ENCODE results near the gene GPAM. TPM values are rescaled to one million over a fixed set of nuclear protein-coding genes. Genes with fewer than 3 reads are reported as not detected.

Gene GPAM
- total RNA-seq, 1 experiment from 2014 or later = 16.0 TPM

DNA sequence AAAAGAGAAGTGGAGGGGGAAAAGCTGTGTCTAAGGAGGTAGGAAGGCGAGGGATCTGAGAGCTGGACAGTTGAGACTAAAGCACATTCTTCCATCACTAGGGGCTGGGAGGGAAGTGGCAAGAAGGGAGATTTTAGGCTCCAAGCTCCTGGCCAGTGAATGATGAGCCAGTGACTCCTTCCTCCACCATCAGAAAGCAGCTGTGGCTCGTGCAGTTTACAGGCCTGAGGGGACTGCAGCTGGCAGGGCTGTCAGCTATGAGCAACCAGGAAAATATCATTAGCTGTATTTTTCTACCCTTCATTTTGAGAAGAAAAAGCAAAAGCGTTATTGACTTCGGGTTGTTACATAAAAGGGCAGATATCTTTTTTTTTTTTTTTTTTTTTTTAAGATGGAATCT, 60.7 kb downstream of the GPAM start:
- no peak overlapping the region for H3K4me3 Mint-ChIP-seq
- Histone ChIP-seq H2BK5ac (ENCODE audit: insufficient read length, low read length) (no peak overlapping the region), H3K4me2 (ENCODE audit: insufficient read depth, insufficient read length, low read length) (no peak overlapping the region), H3K23ac (ENCODE audit: insufficient read length, low read depth, low read length) (no peak overlapping the region), H3K14ac (ENCODE audit: insufficient read depth, low read length) (no peak overlapping the region), H2AFZ (ENCODE audit: low read length) (no peak overlapping the region), H3K27ac (ENCODE audit: insufficient read length, low read depth, low read length) (no peak overlapping the region), H3K56ac (ENCODE audit: insufficient read length, low read depth, low read length) (no peak overlapping the region), H2BK20ac (ENCODE audit: low read depth, low read length, poor library complexity, severe bottlenecking) (no peak overlapping the region), H4K8ac (replicated peaks; ENCODE audit: insufficient read length, low read depth, low read length) (no peak overlapping the region), H4K91ac (ENCODE audit: insufficient read length, low read depth, low read length) (no peak overlapping the region), H3T11ph (ENCODE audit: low read length) (no peak overlapping the region), H2BK120ac (ENCODE audit: low read depth, low read length, poor library complexity, severe bottlenecking) (no peak overlapping the region), H3K23me2 (ENCODE audit: insufficient read length, low read depth, low read length, poor library complexity, severe bottlenecking) (no peaks in the 10 kb centered on the region), H3K4me1 (ENCODE audit: insufficient read depth, low read length) (no peaks in the 10 kb centered on the region; the same call in 1 of the 2 replicates), H3K79me1 (ENCODE audit: insufficient read depth, low read depth, low read length, poor library complexity, severe bottlenecking) (no peaks in the 10 kb centered on the region), H3K9ac (ENCODE audit: extremely low read depth, insufficient read length, low read length) (no peak overlapping the region), H2BK15ac (ENCODE audit: low read depth, low read length) (no peak overlapping the region), H3K79me2 (ENCODE audit: insufficient read depth, low read length) (no peaks in the 10 kb centered on the region), H3K27me3 (ENCODE audit: insufficient read depth, low read length) (no peaks in the 10 kb centered on the region), H2BK12ac (ENCODE audit: insufficient read length, low read depth, low read length) (no peak overlapping the region), H4K5ac (ENCODE audit: insufficient read length, low read depth, low read length) (no peak overlapping the region), H2AK5ac (ENCODE audit: insufficient read length, low read length) (no peak overlapping the region), H3K18ac (ENCODE audit: insufficient read length, low read depth, low read length) (no peak overlapping the region), H4K20me1 (ENCODE audit: control insufficient read depth, insufficient read depth, insufficient read length) (no peaks in the 10 kb centered on the region), H3K9me3 (ENCODE audit: control insufficient read depth, low read depth, low read length) (no peaks in the 10 kb centered on the region), H3K4ac (ENCODE audit: low read depth, low read length) (no peak overlapping the region)
- H3K27me3 Mint-ChIP-seq (ENCODE audit: low read depth) = peaks cover 3% of the 10 kb centered on the region; the same call in 1 of the 2 replicates
- TF ChIP-seq, protein P1, sequence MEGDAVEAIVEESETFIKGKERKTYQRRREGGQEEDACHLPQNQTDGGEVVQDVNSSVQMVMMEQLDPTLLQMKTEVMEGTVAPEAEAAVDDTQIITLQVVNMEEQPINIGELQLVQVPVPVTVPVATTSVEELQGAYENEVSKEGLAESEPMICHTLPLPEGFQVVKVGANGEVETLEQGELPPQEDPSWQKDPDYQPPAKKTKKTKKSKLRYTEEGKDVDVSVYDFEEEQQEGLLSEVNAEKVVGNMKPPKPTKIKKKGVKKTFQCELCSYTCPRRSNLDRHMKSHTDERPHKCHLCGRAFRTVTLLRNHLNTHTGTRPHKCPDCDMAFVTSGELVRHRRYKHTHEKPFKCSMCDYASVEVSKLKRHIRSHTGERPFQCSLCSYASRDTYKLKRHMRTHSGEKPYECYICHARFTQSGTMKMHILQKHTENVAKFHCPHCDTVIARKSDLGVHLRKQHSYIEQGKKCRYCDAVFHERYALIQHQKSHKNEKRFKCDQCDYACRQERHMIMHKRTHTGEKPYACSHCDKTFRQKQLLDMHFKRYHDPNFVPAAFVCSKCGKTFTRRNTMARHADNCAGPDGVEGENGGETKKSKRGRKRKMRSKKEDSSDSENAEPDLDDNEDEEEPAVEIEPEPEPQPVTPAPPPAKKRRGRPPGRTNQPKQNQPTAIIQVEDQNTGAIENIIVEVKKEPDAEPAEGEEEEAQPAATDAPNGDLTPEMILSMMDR (conservative IDR thresholded peaks at IDR 0.05) = no peak
- H3K36me3 Mint-ChIP-seq (ENCODE audit: insufficient read depth in 1 of 3, low read depth in 3 of 3) = no peaks in the 10 kb centered on the region
- no peak overlapping the region for H3K27ac Mint-ChIP-seq
- DNase-seq = no peak
- H3K9me3 Mint-ChIP-seq = no peaks in the 10 kb centered on the region; a peak in 1 of 5 replicates
- H3K4me1 Mint-ChIP-seq = peaks cover 4 to 5% of the 10 kb centered on the region in 2 experiments
- no CpG with 5 or more reads among the region's 4 CpGs for WGBS (ENCODE audit: extremely low coverage, insufficient read length, low lambda C conversion rate)

Data from H9 (cell line).